Hepatocyte (in vitro differentiated cells): ENCODE data around the gene WNT11.

Experiments used
- CTCF ChIP-seq: fragments of 200-600 bp; sonication (generic); IDR thresholded peaks from 2 replicates; pipeline ENCODE4 v1.5.1; 2016; ENCODE audit warnings: antibody characterized with exemption, mild to moderate bottlenecking; ENCODE audit not compliant: poor library complexity
- EZH2 ChIP-seq: fragments of 200-600 bp; sonication (generic); IDR thresholded peaks from 2 replicates; pipeline ENCODE4 v1.6.1; 2016; ENCODE audit warnings: antibody characterized with exemption, mild to moderate bottlenecking, borderline replicate concordance

- TF ChIP-seq CTCF: no peak
- no peak for TF ChIP-seq EZH2
These were observed 33.3 kb upstream of the WNT11 start for GRCh38 chr11:76239483-76240160.
